Neural cell (in vitro differentiated cells): ENCODE measurements around the gene SGTA. TPM values are rescaled to one million over a fixed set of nuclear protein-coding genes. Genes with fewer than 3 reads are reported as not detected.

Experiments used
- H2AFZ ChIP-seq: fragments of 200-600, 300-800 bp; sonication (generic), shearing (Covaris generic); 2 replicates; pipeline ENCODE4 v1.6.0; 2014; ENCODE audit warnings: low read depth, mild to moderate bottlenecking, antibody characterized with exemption, low read length, moderate library complexity
- H3F3A ChIP-seq: fragments of 200-600 bp; shearing (Covaris generic); 2 replicates; pipeline ENCODE4 v1.6.1; 2016; ENCODE audit warnings: mild to moderate bottlenecking, moderate library complexity, mixed read lengths, antibody characterized with exemption, low read length; ENCODE audit not compliant: insufficient read depth, poor library complexity, severe bottlenecking
- H3K27ac ChIP-seq: fragments of 200-600, 300-800 bp; sonication (generic), shearing (Covaris generic); 2 replicates; pipeline ENCODE4 v1.5.1; 2014; ENCODE audit warnings: mild to moderate bottlenecking, low read length, moderate library complexity
- H3K27me3 ChIP-seq: fragments of 300-800, 200-600 bp; sonication (generic), shearing (Covaris generic); 2 replicates; pipeline ENCODE4 v1.6.0; 2014; ENCODE audit warnings: mild to moderate bottlenecking, low read depth, low read length, moderate library complexity; ENCODE audit not compliant: insufficient read depth
- H3K36me3 ChIP-seq: fragments of 300-800, 200-600 bp; sonication (generic), shearing (Covaris generic); 2 replicates; pipeline ENCODE4 v1.5.1; 2014; ENCODE audit warnings: mild to moderate bottlenecking, antibody characterized with exemption, low read length, moderate library complexity; ENCODE audit not compliant: insufficient read depth
- H3K4me2 ChIP-seq: fragments of 300-800, 200-600 bp; sonication (generic), shearing (Covaris generic); 2 replicates; pipeline ENCODE4 v1.6.0; 2014; ENCODE audit warnings: mild to moderate bottlenecking, low read length
- H3K4me3 ChIP-seq: fragments of 300-800, 200-600 bp; sonication (generic), shearing (Covaris generic); 2 replicates; pipeline ENCODE4 v1.5.1; 2014; ENCODE audit warnings: mild to moderate bottlenecking, low read length, moderate library complexity
- H3K79me2 ChIP-seq: fragments of 200-600 bp; shearing (Covaris generic); replicated peaks from 2 replicates; pipeline ENCODE4 v1.6.0; 2014; ENCODE audit warnings: mild to moderate bottlenecking, low read length, moderate library complexity; ENCODE audit not compliant: insufficient read depth
- H3K9ac ChIP-seq: fragments of 300-800, 200-600 bp; sonication (generic), shearing (Covaris generic); 2 replicates; pipeline ENCODE4 v1.6.1; 2016; ENCODE audit warnings: mild to moderate bottlenecking, low read length, mixed read lengths
- H3K9me2 ChIP-seq: fragments of 200-600 bp; shearing (Covaris generic); 2 replicates; pipeline ENCODE4 v1.6.1; 2016; ENCODE audit warnings: mild to moderate bottlenecking, low read length, mixed read lengths; ENCODE audit not compliant: insufficient read depth
- H3K9me3 ChIP-seq: fragments of 200-600, 300-800 bp; sonication (generic), shearing (Covaris generic); 2 replicates; pipeline ENCODE4 v1.6.1; 2016; ENCODE audit warnings: mild to moderate bottlenecking, mixed run types, low read length, moderate library complexity, mixed read lengths
- H4K20me1 ChIP-seq: fragments of 200-600 bp; shearing (Covaris generic); 2 replicates; pipeline ENCODE4 v1.6.1; 2016; ENCODE audit warnings: mild to moderate bottlenecking, mixed run types; ENCODE audit not compliant: insufficient read depth
- CTCF ChIP-seq: fragments of 450-650 bp; IDR thresholded peaks from 2 replicates; pipeline ENCODE4 v1.5.1; 2014; ENCODE audit warnings: antibody characterized with exemption, mild to moderate bottlenecking, moderate library complexity; ENCODE audit not compliant: poor library complexity, severe bottlenecking
- EP300 ChIP-seq: fragments of 450-650 bp; conservative IDR thresholded peaks from 2 replicates; pipeline ENCODE4 v1.6.1; 2014; ENCODE audit warnings: antibody characterized with exemption, mild to moderate bottlenecking, moderate library complexity; ENCODE audit not compliant: poor library complexity, severe bottlenecking
- EZH2 ChIP-seq: fragments of 200-600, 300-800 bp; shearing (Covaris generic), sonication (generic); IDR thresholded peaks from 2 replicates; pipeline ENCODE4 v1.6.1; 2014; ENCODE audit warnings: antibody characterized with exemption, low read length, borderline replicate concordance, mild to moderate bottlenecking; ENCODE audit not compliant: insufficient read depth, poor library complexity, severe bottlenecking
- MXI1 ChIP-seq: fragments of 450-650 bp; conservative IDR thresholded peaks from 2 replicates; pipeline ENCODE4 v1.6.1; 2014; ENCODE audit warnings: antibody characterized with exemption, mild to moderate bottlenecking; ENCODE audit not compliant: poor library complexity, severe bottlenecking
- POLR2AphosphoS5 ChIP-seq: IDR thresholded peaks from 2 replicates; pipeline ENCODE4 v1.6.1; 2012
- RAD21 ChIP-seq: fragments of 450-650 bp; conservative IDR thresholded peaks from 2 replicates; pipeline ENCODE4 v1.6.1; 2014; ENCODE audit warnings: antibody characterized with exemption, mild to moderate bottlenecking, moderate library complexity
- SMC3 ChIP-seq: fragments of 450-650 bp; conservative IDR thresholded peaks from 2 replicates; pipeline ENCODE4 v1.6.1; 2014; ENCODE audit warnings: antibody characterized with exemption, mild to moderate bottlenecking, moderate library complexity; ENCODE audit not compliant: poor library complexity
- TAF1 ChIP-seq: IDR thresholded peaks from 2 replicates; pipeline ENCODE4 v1.6.1; 2012; ENCODE audit warnings: low read depth
- polyA plus RNA-seq: library from polyadenylated mRNA; depleted of rRNA; stranded (reverse); fragments of >200 nt; gene quantifications from 2 replicates; pipeline ENCODE4 v1.2.3, GENCODE V29; 2014
- TF ChIP-seq, protein P1 (sequence below): IDR thresholded peaks from 2 replicates; pipeline ENCODE4 v1.6.1; 2012; ENCODE audit warnings: borderline replicate concordance

The SGTA gene
- polyA plus RNA-seq, 1 donor from 2014 or later, result 80.6 TPM

- Histone ChIP-seq H3K79me2 (no peaks in the 10 kb centered on the region), H4K20me1 (no peaks in the 10 kb centered on the region), H3K4me3 (no peak overlapping the region), H3K9me3 (no peaks in the 10 kb centered on the region), H3K9me2 (no peaks in the 10 kb centered on the region), H3F3A (no peaks in the 10 kb centered on the region), H3K27me3 (no peaks in the 10 kb centered on the region), H3K36me3 (no peaks in the 10 kb centered on the region), H2AFZ (no peak overlapping the region), H3K9ac (no peak overlapping the region), H3K4me2 (no peak overlapping the region), H3K27ac (no peak overlapping the region)
- no peak for TF ChIP-seq MXI1
- TF ChIP-seq CTCF, result no peak
- no peak for TF ChIP-seq TAF1
- TF ChIP-seq EP300, result no peak
- TF ChIP-seq RAD21, result no peak
- TF ChIP-seq POLR2AphosphoS5, result no peak
- no peak for TF ChIP-seq EZH2
- TF ChIP-seq SMC3, result no peak
- TF ChIP-seq, protein P1, sequence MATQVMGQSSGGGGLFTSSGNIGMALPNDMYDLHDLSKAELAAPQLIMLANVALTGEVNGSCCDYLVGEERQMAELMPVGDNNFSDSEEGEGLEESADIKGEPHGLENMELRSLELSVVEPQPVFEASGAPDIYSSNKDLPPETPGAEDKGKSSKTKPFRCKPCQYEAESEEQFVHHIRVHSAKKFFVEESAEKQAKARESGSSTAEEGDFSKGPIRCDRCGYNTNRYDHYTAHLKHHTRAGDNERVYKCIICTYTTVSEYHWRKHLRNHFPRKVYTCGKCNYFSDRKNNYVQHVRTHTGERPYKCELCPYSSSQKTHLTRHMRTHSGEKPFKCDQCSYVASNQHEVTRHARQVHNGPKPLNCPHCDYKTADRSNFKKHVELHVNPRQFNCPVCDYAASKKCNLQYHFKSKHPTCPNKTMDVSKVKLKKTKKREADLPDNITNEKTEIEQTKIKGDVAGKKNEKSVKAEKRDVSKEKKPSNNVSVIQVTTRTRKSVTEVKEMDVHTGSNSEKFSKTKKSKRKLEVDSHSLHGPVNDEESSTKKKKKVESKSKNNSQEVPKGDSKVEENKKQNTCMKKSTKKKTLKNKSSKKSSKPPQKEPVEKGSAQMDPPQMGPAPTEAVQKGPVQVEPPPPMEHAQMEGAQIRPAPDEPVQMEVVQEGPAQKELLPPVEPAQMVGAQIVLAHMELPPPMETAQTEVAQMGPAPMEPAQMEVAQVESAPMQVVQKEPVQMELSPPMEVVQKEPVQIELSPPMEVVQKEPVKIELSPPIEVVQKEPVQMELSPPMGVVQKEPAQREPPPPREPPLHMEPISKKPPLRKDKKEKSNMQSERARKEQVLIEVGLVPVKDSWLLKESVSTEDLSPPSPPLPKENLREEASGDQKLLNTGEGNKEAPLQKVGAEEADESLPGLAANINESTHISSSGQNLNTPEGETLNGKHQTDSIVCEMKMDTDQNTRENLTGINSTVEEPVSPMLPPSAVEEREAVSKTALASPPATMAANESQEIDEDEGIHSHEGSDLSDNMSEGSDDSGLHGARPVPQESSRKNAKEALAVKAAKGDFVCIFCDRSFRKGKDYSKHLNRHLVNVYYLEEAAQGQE, result no peak
Measured at GRCh38 chr19:2809387-2810140, 26.5 kb upstream of the SGTA start.

DNA sequence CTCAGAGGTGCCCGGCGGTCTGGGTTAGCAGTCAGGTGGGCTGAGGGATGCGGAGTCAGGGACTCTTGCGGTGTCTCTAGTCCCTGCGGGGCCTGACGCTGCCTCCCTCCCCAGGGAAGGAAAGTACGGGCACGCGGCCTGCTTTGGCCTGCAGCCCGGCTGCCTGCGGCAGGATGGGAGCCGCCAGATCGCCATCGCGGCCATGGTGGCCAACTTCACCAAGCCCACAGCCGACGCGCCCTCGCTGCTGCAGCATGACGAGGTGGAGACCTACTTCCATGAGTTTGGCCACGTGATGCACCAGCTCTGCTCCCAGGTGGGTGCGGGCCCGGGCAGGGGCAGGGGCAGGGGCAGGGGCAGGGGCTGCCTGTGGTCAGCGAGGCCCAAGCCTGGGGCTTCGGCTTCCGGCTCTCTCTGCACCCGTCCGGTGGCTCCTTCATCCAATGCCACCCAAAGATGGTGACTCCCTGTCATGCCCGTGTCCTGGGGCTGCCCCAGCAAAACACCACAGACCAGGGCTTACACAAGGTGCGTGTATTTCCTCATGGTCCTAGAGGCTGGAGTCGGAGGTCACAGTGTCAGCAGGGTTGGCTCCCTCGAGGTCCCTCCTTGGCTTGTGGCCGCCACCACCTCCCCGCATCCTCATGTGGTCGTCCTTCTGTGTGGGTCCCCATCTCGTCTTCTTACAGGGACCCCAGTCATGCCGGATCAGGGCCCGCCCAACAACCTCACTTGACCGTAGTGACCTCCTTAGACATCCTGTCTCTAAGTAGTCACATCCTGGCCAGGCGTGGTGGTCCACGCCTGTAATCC is 25.3 kb upstream of the SGTA start:
- H3K27me3 ChIP-seq, result no peaks in the 10 kb centered on the region
- H3K36me3 ChIP-seq, result no peaks in the 10 kb centered on the region
- H3K4me2 ChIP-seq, result no peak overlapping the region
- no peaks in the 10 kb centered on the region for H3K9me3 ChIP-seq
- H3F3A ChIP-seq, result no peaks in the 10 kb centered on the region
- H2AFZ ChIP-seq, result no peak overlapping the region
- no peaks in the 10 kb centered on the region for H3K9me2 ChIP-seq
- no peaks in the 10 kb centered on the region for H4K20me1 ChIP-seq
- no peak overlapping the region for H3K9ac ChIP-seq
- H3K79me2 ChIP-seq, result no peaks in the 10 kb centered on the region
- TF ChIP-seq MXI1, result no peak
- TF ChIP-seq SMC3, result no peak
- TF ChIP-seq POLR2AphosphoS5, result no peak
- TF ChIP-seq CTCF, result no peak
- TF ChIP-seq EP300, result no peak
- no peak for TF ChIP-seq EZH2
- TF ChIP-seq, protein P1, result no peak
- TF ChIP-seq TAF1, result no peak
- TF ChIP-seq RAD21, result no peak
- no peak overlapping the region for H3K27ac ChIP-seq
- no peak overlapping the region for H3K4me3 ChIP-seq
